Measurements from ENCODE around the gene HBB.

HBB gene

DNA sequence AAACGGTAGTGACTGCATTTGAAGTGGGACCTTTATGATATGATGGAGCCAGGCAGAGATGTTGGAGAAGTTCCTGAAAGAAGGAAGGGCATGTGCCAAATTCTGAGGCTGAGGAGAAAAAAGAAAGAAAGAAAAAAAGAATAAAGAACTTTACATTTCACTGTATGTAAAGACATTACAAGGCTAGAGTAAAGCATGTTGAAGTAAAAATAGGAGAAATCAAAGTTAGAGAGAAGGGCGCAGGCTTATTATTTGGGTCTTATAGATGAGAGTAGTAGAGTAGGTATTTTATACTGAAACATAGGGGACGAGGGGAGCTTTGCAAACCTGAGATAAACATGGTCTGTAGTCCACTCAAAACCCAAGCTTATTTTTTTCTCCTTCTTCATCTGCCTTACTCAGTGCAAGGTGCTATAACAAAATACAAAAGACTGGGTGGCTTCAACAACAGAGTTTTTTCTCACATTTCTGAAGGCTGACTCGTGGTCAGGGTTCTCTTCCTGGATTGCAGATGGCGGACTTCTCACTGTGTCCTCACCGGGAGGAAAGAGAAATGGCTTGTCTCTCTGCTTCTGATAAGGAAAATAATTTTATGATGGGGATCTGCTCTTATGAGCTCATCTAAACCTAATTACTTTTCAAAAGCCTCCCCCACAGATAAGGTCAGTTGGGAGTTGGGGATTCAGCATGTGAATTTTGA is 20.1 kb upstream of the HBB start:
- no peaks in the 10 kb centered on the region for H3K79me2 ChIP-seq (ENCODE audit: control insufficient read depth, insufficient read depth, low read length, poor library complexity)
- no peak overlapping the region for H3K27ac ChIP-seq (ENCODE audit: low read depth, low read length)
- H2BK5ac ChIP-seq (ENCODE audit: low read depth, low read length, poor library complexity), result no peak overlapping the region
- no peak overlapping the region for H3K4me3 ChIP-seq (ENCODE audit: low read depth, low read length)
- no peaks in the 10 kb centered on the region for H3K27me3 ChIP-seq (ENCODE audit: insufficient read depth, low read length)
- H3K36me3 ChIP-seq (ENCODE audit: control insufficient read depth in 1 of 2, insufficient read depth in 2 of 2, low read length in 2 of 2), result no peaks in the 10 kb centered on the region
- H2AK5ac ChIP-seq (ENCODE audit: low read length), result no peak overlapping the region
- no peak for DNase-seq
- H3K4me2 ChIP-seq (ENCODE audit: low read length), result no peak overlapping the region
- H2AFZ ChIP-seq (ENCODE audit: insufficient read depth, low read length, poor library complexity), result no peak overlapping the region
- no peak overlapping the region for H3K18ac ChIP-seq (ENCODE audit: low read length)
- H3K9me3 ChIP-seq (ENCODE audit: insufficient read depth, low read depth, low read length), result no peaks in the 10 kb centered on the region
- H3K4me1 ChIP-seq (ENCODE audit: control insufficient read depth in 1 of 2, insufficient read depth in 2 of 2, low read length in 2 of 2), result no peaks in the 10 kb centered on the region
- no peak overlapping the region for H4K12ac ChIP-seq (ENCODE audit: low read depth, low read length)
- no peak overlapping the region for H3K14ac ChIP-seq (ENCODE audit: low read length)
- no peak overlapping the region for H4K8ac ChIP-seq (ENCODE audit: low read depth, low read length)
- no peak overlapping the region for H3K23ac ChIP-seq (ENCODE audit: low read length)
- WGBS (ENCODE audit: extremely low coverage, insufficient coverage, insufficient read length), result no CpG with 5 or more reads among the region's 6 CpGs
- no peak overlapping the region for H2BK12ac ChIP-seq (ENCODE audit: low read length)
- no peak overlapping the region for H3K9ac ChIP-seq (ENCODE audit: low read length)
- H2BK120ac ChIP-seq (ENCODE audit: insufficient read depth, low read length, poor library complexity), result no peak overlapping the region
- H3K4ac ChIP-seq (ENCODE audit: low read depth, low read length), result no peak overlapping the region
- H3K79me1 ChIP-seq (ENCODE audit: low read length), result no peaks in the 10 kb centered on the region
- H4K91ac ChIP-seq (ENCODE audit: low read depth, low read length), result no peak overlapping the region

DNA sequence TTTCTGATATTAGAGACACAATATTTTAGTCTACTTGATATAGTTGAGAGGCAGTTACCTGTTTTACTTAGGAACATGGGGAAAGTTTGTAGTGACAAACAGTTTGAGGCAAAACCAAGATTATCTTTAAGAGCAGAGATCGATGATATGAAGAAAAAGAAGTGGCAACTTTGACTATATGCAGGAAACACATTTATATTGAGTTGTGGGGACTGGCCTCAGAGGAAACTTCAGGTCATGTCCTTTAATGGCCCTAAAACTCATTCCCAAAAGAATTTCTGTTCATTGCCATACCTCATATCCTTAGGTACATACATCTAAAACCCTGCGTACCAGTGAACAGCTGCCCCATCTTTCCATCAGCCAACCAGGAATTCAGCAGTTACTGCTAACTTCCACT is 18.3 kb upstream of the HBB start:
- no peaks in the 10 kb centered on the region for H3K9me3 ChIP-seq (ENCODE audit: insufficient read depth, low read depth, low read length)
- H3K18ac ChIP-seq (ENCODE audit: low read length), result no peak overlapping the region
- no peak overlapping the region for H3K23ac ChIP-seq (ENCODE audit: low read length)
- H3K27ac ChIP-seq (ENCODE audit: low read depth, low read length), result no peak overlapping the region
- no peak overlapping the region for H2BK12ac ChIP-seq (ENCODE audit: low read length)
- H2AFZ ChIP-seq (ENCODE audit: insufficient read depth, low read length, poor library complexity), result no peak overlapping the region
- H3K36me3 ChIP-seq (ENCODE audit: control insufficient read depth in 1 of 2, insufficient read depth in 2 of 2, low read length in 2 of 2), result no peaks in the 10 kb centered on the region
- no peak overlapping the region for H4K91ac ChIP-seq (ENCODE audit: low read depth, low read length)
- H2BK5ac ChIP-seq (ENCODE audit: low read depth, low read length, poor library complexity), result no peak overlapping the region
- H3K4ac ChIP-seq (ENCODE audit: low read depth, low read length), result no peak overlapping the region
- no peak overlapping the region for H2AK5ac ChIP-seq (ENCODE audit: low read length)
- DNase-seq, result no peak
- no peak overlapping the region for H2BK120ac ChIP-seq (ENCODE audit: insufficient read depth, low read length, poor library complexity)
- H3K14ac ChIP-seq (ENCODE audit: low read length), result no peak overlapping the region
- no peaks in the 10 kb centered on the region for H3K4me1 ChIP-seq (ENCODE audit: control insufficient read depth in 1 of 2, insufficient read depth in 2 of 2, low read length in 2 of 2)
- no peak overlapping the region for H4K8ac ChIP-seq (ENCODE audit: low read depth, low read length)
- no peak overlapping the region for H3K9ac ChIP-seq (ENCODE audit: low read length)
- no peaks in the 10 kb centered on the region for H3K79me2 ChIP-seq (ENCODE audit: control insufficient read depth, insufficient read depth, low read length, poor library complexity)
- no CpG with 5 or more reads among the region's 2 CpGs for WGBS (ENCODE audit: extremely low coverage, insufficient coverage, insufficient read length)
- H3K4me2 ChIP-seq (ENCODE audit: low read length), result no peak overlapping the region
- H3K4me3 ChIP-seq (ENCODE audit: low read depth, low read length), result no peak overlapping the region
- no peaks in the 10 kb centered on the region for H3K79me1 ChIP-seq (ENCODE audit: low read length)
- no peaks in the 10 kb centered on the region for H3K27me3 ChIP-seq (ENCODE audit: insufficient read depth, low read length)
- no peak overlapping the region for H4K12ac ChIP-seq (ENCODE audit: low read depth, low read length)

GRCh38 chr11:5243816-5244180 is 16.9 kb upstream of the HBB start:
- H3K23ac ChIP-seq (ENCODE audit: low read length), result no peak overlapping the region
- H3K27me3 ChIP-seq (ENCODE audit: insufficient read depth, low read length), result no peaks in the 10 kb centered on the region
- no peaks in the 10 kb centered on the region for H3K4me1 ChIP-seq (ENCODE audit: control insufficient read depth in 1 of 2, insufficient read depth in 2 of 2, low read length in 2 of 2)
- H2BK12ac ChIP-seq (ENCODE audit: low read length), result no peak overlapping the region
- H3K9me3 ChIP-seq (ENCODE audit: insufficient read depth, low read depth, low read length), result no peaks in the 10 kb centered on the region
- H2BK120ac ChIP-seq (ENCODE audit: insufficient read depth, low read length, poor library complexity), result no peak overlapping the region
- H3K18ac ChIP-seq (ENCODE audit: low read length), result no peak overlapping the region
- no peak overlapping the region for H3K4me2 ChIP-seq (ENCODE audit: low read length)
- WGBS (ENCODE audit: extremely low coverage, insufficient coverage, insufficient read length), result no CpG with 5 or more reads among the region's 4 CpGs
- H3K4ac ChIP-seq (ENCODE audit: low read depth, low read length), result no peak overlapping the region
- no peaks in the 10 kb centered on the region for H3K79me1 ChIP-seq (ENCODE audit: low read length)
- H2AFZ ChIP-seq (ENCODE audit: insufficient read depth, low read length, poor library complexity), result no peak overlapping the region
- H4K8ac ChIP-seq (ENCODE audit: low read depth, low read length), result no peak overlapping the region
- no peak overlapping the region for H4K12ac ChIP-seq (ENCODE audit: low read depth, low read length)
- H3K79me2 ChIP-seq (ENCODE audit: control insufficient read depth, insufficient read depth, low read length, poor library complexity), result no peaks in the 10 kb centered on the region
- H3K36me3 ChIP-seq (ENCODE audit: control insufficient read depth in 1 of 2, insufficient read depth in 2 of 2, low read length in 2 of 2), result no peaks in the 10 kb centered on the region
- H3K4me3 ChIP-seq (ENCODE audit: low read depth, low read length), result no peak overlapping the region
- no peak overlapping the region for H4K91ac ChIP-seq (ENCODE audit: low read depth, low read length)
- no peak overlapping the region for H3K9ac ChIP-seq (ENCODE audit: low read length)
- no peak overlapping the region for H2BK5ac ChIP-seq (ENCODE audit: low read depth, low read length, poor library complexity)
- no peak for DNase-seq
- H3K14ac ChIP-seq (ENCODE audit: low read length), result no peak overlapping the region
- H3K27ac ChIP-seq (ENCODE audit: low read depth, low read length), result no peak overlapping the region
- H2AK5ac ChIP-seq (ENCODE audit: low read length), result no peak overlapping the region

GRCh38 chr11:5242933-5243815 is 16.3 kb upstream of the HBB start:
- H3K4ac ChIP-seq (ENCODE audit: low read depth, low read length), result no peak overlapping the region
- H3K4me1 ChIP-seq (ENCODE audit: control insufficient read depth in 1 of 2, insufficient read depth in 2 of 2, low read length in 2 of 2), result no peaks in the 10 kb centered on the region
- H3K36me3 ChIP-seq (ENCODE audit: control insufficient read depth in 1 of 2, insufficient read depth in 2 of 2, low read length in 2 of 2), result no peaks in the 10 kb centered on the region
- H2BK5ac ChIP-seq (ENCODE audit: low read depth, low read length, poor library complexity), result no peak overlapping the region
- H3K27ac ChIP-seq (ENCODE audit: low read depth, low read length), result no peak overlapping the region
- no peak overlapping the region for H4K8ac ChIP-seq (ENCODE audit: low read depth, low read length)
- no peaks in the 10 kb centered on the region for H3K9me3 ChIP-seq (ENCODE audit: insufficient read depth, low read depth, low read length)
- H3K14ac ChIP-seq (ENCODE audit: low read length), result no peak overlapping the region
- no peak overlapping the region for H2BK120ac ChIP-seq (ENCODE audit: insufficient read depth, low read length, poor library complexity)
- H4K12ac ChIP-seq (ENCODE audit: low read depth, low read length), result no peak overlapping the region
- H3K4me2 ChIP-seq (ENCODE audit: low read length), result no peak overlapping the region
- no peak overlapping the region for H3K23ac ChIP-seq (ENCODE audit: low read length)
- no peaks in the 10 kb centered on the region for H3K27me3 ChIP-seq (ENCODE audit: insufficient read depth, low read length)
- no peaks in the 10 kb centered on the region for H3K79me1 ChIP-seq (ENCODE audit: low read length)
- H2BK12ac ChIP-seq (ENCODE audit: low read length), result no peak overlapping the region
- DNase-seq, result no peak
- no peak overlapping the region for H3K4me3 ChIP-seq (ENCODE audit: low read depth, low read length)
- H4K91ac ChIP-seq (ENCODE audit: low read depth, low read length), result no peak overlapping the region
- H3K79me2 ChIP-seq (ENCODE audit: control insufficient read depth, insufficient read depth, low read length, poor library complexity), result no peaks in the 10 kb centered on the region
- no CpG with 5 or more reads among the region's 7 CpGs for WGBS (ENCODE audit: extremely low coverage, insufficient coverage, insufficient read length)
- H3K18ac ChIP-seq (ENCODE audit: low read length), result no peak overlapping the region
- no peak overlapping the region for H2AK5ac ChIP-seq (ENCODE audit: low read length)
- H2AFZ ChIP-seq (ENCODE audit: insufficient read depth, low read length, poor library complexity), result no peak overlapping the region
- peak overlapping the region; percentile 13 for H3K9ac ChIP-seq (ENCODE audit: low read length)

Measured in trophoblast cell (in vitro differentiated cells and primary cell).